SKM-1 (cell line): ENCODE measurements around the gene BCAP31.
"Not testable (repeated sequence)": the region's sequence is repeated elsewhere in the genome, so short reads cannot be mapped to it uniquely, and the experiment has no call there.

Experiments used
- DNase-seq: peaks from one replicate; lab custom pipeline; 2025; ENCODE audit not compliant: unreplicated experiment; lab: John Stamatoyannopoulos, UW

BCAP31 gene

DNA sequence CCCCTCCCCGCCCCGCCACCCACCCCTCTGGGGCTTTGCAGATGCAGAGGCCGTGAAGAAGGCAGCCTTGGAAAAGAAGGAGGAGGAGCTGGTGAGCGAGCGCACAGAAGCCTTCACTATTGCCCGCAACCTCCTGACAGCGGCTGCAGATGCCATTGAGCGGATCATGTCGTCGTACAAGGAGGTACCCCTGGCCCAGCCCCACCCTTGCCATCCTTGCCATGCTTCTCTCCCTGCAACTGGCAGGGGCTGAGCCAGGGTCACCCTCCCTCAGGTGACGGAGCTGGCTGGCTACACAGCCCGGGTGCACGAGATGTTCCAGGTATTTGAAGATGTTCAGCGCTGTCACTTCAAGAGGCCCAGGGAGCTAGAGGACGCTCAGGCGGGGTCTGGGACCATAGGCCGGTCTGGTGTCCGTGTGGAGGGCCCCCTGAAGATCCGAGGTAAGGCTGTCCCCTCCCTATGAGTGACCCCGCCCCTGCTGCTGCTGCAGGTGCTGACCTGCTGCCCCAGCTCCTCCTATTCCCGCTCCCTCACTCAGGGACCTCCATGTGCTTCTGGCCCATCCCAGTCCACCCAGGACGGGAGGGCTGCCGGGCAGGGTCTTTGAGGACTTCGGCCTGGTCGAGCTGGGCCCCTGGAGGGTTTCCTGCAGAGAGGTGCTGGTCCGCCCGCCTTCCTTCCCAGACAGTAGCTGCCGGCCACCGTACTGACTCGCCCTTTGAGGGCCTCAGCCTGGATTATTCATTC, 12.1 kb upstream of the BCAP31 start:
- DNase-seq, result no peak

DNA sequence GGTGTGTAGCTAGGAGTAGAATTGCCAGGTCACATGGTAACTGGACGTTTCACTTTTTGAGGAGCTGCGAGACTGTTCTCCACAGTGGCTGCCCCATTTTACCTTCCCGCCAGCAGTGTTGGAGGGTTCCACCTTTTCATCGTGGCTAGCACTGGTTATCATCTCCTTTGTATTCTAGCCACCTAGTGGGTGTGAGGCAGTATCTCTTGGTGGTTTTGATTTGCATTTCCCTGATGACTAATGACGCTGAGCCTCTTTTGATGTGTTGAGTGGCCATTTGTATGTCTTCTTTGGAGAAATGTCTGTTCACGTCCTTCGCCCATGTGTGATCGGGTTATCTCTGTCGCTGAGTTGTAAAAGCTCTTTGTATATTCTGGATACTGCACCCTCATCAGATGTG, 11.1 kb upstream of the BCAP31 start:
- DNase-seq, result no peak

DNA sequence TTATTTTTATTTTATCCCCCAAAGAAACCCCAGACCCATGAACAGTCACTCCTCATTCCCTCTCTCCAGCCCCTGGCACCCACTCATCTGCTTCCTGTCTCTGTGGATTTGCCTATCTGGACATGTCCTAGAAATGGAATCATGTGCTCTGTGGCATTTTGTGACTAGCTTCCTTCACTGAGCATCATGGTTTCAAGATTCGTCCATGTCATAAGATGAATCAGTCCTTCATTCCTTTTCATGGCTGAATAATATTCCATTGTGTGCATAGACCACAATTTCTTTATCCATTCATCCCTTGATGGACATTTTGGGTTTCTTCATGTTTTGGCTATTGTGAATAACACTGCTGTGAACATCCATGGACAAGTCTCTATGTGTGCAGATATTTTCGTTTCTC, 10.7 kb upstream of the BCAP31 start:
- DNase-seq, result no peak

DNA sequence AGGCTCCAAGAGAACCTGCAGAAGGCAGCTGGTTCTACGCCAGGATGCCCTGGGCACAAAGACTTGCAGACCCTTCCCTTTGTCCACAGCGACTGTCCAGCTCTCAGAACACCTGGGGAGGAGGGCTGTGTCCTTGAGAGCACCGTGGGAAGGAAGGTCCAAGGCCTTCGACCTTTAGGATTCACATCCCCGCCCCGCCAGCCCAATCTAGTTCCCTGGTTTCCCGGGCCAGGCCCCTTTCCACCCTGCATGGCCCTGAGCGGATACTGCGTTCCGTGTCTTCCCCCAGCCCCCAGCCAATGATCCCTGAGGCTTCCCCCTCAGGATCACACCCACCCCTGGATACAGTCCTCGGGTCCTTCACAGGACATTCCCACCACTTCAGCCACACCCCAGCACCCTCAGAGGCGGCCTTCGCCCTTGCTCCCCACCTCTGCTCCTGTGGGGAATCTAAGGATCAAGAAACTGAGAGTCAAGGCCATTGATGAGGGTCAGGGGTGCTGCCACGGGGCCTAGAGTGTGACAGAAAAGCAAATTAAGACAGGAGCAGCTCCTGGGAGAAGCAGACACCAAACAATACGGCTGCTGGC, 9.6 kb upstream of the BCAP31 start:
- no peak for DNase-seq

DNA sequence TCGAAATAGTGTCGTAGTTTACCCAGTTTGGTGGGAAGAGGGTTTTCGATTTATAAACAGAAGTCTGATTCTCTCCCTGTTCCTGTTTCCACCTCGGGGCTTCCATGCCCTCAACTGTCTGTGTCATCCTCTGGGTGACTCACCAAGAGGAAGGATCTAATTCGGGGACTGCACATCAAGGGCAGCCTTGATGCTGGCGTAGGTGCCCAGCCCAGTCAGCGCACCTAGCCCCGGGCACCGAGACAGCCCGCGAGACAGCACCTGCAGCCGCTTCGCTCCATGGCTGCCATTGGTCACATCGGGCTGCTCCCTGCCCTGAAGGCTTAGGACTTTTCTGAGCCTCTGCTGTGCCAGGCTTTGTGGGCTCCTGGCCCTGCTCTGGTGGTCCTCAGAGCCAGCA, 8.2 kb upstream of the BCAP31 start:
- DNase-seq, result no peak

DNA sequence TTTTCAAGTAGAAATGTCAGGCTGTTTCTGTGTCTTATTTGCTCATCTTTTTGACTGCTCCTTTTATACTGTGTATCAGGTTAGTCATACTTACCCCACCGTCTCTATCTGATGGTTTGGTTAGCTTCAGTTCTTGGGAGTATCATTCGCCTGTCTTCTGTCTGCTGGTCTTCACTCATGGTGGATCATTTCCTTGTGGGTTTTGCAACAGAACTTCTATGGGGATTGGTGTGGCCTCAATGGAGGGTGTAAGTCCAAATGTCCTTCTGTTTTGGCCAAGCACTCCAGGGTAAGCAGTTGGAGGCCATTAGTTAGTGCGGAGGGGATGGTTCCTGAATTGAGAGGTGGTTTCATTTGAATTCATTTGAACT, 7.6 kb upstream of the BCAP31 start:
- DNase-seq, result no peak

DNA sequence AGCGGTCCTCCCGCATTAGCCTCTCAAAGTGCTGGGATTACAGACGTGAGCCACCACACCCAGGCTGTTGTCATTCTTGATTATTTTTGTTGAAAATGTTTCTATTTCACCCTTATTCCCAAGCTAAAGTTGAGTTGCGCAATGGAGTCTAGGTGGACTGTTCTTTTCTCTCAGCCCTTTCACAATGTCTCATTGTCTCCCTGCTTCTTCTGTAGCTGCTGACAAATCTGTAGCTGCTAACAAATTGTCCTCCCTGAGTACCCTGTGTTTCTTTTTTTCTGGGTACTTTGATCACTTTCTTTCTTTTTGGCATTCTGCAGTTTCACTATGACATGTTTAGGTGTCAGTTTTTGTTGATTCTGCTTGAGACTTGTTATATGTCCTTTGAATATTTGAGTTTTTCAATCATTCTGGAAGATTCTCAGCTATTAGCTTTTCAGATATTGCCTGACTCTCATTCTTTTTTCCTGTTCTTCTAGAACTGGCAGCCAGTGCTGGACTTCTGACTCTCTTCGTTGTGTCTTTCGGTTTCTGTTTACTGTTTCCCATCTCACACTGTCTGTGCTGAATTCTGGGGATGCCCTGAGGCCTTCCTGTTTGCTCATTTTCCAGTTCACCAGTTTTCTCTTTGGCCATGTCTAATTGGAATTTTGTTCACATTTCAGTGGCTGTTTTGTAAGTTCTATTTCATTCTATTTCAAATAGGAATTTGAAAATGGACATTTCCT, 7.1 kb upstream of the BCAP31 start:
- DNase-seq, result no peak

DNA sequence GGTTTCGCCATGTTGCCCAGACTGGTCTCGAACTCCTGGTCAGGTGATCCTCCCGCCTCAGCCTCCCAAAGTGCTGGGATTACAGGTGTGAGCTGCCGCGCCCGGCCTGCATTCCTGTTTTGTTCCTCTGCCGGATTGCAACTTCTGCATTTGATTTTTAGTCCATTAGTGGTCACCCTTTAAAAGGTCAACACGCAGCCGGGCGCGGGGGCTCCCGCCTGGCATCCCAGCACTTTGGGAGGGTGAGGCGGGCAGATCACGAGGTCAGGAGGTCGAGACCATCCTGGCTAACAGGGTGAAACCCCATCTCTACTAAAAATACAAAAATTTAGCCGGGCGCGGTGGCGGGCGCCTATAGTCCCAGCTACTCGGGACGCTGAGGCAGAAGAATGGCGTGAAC, 5.9 kb upstream of the BCAP31 start:
- DNase-seq, result not testable (repeated sequence)

DNA sequence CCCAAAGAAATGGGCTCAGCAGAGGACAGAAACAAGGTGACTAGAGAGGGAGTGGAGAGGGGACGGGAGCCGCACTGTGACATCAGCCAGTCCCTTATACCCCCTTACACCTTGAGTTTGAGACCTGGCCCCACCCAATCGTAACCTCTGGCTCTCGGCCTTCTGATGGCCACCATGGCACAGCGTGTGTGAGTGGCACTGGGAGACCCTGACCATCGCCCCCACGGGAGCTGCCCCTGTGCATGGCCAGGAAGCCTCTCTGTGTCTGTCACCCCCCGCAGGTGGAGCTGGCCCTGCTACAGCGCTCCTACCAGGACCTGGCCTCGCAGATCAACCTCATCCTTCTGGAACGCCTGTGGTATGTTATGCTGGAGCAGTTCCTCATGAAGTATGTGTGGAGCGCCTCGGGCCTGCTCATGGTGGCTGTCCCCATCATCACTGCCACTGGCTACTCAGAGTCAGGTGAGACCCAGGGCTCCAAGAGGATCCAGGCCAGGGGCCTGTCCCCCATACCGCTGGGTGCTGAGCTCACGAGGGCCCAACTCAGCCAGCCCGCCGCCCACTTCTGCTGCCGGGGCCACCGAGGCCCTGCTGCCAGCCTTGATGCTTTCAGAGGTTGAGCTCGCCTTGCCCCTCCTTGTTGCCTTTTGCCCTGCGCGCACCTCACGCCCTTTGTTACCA, 4.9 kb upstream of the BCAP31 start:
- DNase-seq, result no peak

DNA sequence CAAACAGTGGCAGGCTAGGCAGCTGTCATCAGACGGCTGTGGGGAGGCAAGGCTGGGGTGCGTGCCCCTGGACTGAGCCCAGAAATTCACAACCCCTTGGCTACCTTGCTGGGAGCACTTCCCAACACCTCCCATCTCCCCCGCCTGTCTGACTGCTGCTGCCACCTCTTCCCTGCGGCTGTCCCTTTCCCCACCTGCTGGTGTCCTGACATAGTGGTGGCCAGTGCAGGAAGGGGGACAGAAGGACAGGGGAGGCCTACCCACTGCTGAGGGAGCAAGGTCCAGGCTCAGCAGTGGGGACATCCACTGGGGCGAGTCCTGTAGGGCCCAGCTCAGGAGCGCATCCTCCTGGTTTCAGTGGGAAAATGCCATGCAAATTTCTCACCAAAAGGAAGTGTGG, 3.9 kb upstream of the BCAP31 start:
- no peak for DNase-seq

DNA sequence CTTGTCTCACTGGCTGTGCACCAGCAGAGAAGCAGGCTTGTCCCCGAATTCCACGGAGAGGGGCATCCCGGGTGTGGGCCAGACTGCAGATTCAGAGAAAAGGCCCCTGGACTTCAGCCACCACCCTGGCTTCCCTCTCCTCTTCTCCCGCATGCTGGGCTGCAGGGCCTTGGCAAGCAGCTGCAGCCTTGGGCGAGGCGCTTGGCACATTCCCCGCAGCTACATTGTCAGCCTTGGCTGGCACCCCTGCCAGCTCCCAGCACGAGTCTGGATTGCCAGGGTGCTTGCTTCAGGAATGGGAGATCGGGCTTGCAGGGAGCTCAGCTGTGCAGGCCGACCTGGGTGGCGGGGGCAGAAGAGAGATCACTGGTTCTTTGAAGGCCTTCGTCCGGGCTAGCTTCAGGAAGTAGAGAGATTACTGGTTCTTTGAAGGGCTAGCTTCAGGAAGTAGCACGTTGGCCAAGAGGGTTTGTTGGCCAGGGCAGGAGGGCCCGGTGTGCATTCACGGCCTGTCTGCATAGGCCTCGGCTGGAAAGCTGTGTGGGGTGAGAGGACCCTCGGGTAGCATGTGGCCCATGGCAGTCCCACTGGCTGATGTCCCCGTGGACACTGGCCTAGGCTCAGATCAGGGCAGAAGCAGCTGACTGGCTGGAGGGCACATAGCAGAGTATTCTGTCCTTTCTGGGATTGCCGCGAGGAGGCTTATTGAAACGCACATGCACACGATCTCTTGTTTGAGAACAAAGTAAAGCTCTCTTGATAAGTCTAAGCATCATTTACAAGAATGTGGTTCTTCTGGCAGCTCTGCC, 3.1 kb upstream of the BCAP31 start:
- no peak for DNase-seq

DNA sequence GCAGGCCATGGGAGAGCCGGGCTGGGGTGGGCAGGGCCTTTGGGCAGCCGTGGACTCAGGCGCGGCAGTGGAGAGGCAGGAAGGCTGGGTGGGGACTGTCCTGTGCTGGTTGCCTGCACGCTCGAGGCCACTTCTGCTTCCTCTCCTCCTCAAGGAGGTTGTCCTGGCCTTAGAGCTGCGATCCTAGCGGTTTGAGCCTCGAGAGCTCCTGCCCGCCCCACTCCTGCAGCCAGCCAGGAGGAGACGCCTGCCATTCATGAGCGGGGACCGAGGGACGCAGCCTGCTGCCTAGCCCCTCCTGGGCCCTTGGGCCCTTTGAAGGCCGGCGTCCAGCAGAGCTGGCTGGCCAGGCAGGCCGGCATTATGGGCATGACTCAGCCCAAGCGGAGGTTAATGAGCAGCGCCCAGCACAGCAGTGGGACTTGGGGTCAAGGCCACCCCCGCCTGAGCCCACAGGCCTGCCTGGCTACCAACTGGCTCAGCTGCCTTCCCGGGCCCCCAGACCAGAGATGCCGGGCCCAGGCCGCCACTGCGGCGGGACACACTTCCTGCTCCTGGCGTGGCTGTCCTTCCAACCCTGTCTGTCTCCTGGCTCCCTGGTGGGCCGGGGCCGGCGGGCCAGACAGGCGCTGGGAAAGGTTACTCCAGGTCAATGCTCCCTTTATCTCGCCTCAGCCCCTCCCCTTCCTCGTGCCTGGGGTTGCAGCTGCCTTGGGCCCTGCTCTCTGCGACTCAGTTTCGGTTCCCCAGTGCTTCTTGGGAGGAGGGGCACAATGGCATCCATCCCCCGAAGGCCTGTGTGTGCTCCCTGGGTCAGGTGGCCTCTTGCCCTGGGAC, 2.3 kb upstream of the BCAP31 start:
- DNase-seq, result peak; percentile 34

DNA sequence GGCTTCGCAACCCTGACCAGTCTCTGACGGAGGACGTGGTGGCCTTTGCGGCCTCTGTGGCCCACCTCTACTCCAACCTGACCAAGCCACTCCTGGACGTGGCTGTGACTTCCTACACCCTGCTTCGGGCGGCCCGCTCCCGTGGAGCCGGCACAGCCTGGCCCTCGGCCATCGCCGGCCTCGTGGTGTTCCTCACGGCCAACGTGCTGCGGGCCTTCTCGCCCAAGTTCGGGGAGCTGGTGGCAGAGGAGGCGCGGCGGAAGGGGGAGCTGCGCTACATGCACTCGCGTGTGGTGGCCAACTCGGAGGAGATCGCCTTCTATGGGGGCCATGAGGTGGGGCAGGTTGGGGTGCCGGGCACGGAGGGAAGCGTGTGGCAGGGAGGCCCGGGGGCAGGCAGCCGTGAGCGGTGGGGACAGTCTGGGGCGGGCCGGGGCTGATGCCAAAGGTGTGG, 1.7 kb upstream of the BCAP31 start:
- DNase-seq, result no peak

DNA sequence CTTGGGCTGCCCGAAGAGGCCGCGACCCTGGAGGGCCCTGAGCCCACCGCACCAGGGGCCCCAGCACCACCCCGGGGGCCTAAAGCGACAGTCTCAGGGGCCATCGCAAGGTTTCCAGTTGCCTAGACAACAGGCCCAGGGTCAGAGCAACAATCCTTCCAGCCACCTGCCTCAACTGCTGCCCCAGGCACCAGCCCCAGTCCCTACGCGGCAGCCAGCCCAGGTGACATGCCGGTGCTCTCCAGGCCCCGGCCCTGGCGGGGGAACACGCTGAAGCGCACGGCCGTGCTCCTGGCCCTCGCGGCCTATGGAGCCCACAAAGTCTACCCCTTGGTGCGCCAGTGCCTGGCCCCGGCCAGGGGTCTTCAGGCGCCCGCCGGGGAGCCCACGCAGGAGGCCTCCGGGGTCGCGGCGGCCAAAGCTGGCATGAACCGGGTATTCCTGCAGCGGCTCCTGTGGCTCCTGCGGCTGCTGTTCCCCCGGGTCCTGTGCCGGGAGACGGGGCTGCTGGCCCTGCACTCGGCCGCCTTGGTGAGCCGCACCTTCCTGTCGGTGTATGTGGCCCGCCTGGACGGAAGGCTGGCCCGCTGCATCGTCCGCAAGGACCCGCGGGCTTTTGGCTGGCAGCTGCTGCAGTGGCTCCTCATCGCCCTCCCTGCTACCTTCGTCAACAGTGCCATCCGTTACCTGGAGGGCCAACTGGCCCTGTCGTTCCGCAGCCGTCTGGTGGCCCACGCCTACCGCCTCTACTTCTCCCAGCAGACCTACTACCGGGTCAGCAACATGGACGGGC, 1.0 kb upstream of the BCAP31 start:
- no peak for DNase-seq

DNA sequence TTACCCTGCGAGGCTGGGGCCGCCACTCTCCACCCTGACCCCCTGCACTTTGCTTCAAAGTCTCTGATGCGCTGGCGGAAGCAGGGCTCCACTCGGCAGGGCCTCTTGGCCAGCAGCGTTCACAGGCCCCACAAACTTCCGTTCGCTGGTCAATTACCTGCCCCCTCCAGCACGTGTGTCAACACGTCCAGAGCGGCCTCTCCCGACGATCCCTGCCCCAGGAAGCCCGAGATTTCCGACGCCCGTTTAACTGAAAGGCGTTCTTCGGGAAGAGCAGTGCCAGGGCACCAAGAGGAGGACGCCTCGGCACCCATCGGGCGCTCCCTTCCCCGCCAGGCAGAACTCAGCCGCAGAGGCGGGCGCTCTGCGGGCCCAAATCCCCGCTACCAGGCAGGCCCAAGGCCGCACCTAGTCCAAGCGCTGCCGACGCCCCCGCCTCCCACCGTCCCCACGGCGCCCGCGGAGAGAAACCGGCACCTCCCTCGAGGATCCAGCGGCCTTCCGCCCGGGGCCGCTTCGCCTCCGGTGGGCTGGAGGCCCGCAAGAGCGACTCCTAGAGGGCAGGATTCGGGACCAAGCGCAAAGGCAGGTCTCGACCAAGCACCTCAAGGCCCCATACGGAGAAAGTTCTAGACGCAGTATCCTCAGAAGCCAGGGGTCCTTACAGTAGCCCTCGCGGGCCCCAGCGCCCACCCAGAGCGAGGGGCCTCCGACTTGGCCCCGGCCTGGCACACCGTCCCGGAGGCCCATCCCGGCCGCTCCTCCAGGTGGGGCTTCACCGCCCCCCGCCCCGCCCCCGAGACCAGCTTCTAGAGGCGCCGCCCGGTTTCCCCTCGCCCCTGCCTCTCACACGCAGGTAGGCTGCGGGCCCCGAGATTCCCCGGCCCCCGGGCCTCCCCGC, 586 bp downstream of the BCAP31 start:
- peak; percentile 4 for DNase-seq

DNA sequence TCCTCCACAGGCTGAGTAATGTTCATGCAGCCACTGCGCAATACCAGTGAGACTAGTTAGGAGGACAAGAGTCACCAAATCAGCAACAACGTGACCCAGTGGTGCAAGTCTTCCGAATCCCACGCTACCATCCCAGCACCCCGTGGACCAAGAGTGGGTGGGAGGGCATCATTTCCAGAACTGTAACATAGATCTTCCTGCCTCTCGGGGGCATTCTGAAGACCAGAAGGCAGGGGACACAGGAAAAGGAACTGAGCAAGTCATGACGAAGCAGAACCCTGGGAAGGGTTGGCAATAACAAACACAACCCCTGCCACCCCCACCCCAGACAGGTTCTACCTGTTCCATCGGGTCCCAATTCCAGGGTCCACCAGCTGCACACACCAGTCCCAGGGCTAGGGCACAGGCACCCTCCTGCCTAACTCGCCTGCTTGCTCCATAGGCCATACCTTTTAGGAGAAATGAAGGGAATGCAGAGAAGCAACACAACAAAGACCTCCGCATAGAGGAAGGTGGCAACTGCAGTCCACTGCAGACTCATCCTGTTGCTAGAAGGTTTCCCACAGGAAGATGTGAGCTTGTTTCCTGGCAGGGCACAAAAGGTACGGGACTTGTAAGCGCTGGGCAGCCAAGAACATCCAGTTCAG, 1.4 kb downstream of the BCAP31 start:
- DNase-seq, result no peak

DNA sequence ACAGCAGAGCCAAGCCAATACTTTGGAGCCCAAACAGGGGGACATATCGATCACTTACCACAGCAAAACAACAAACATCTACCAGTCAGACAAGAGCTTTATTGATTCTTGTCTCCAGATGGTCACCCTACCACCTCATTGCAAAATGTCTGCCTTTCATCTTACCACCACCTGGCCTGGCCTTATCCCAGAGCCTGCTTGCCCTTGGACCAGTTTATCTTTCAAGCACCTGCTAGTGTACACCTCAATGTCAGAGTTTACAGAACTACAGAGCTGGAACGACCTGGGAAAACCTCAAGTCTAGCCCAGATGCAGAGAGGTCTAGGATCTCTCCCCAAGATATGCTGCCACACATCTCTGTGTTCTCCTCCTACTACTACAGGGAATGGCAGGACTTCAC, 4.5 kb downstream of the BCAP31 start:
- no peak for DNase-seq

DNA sequence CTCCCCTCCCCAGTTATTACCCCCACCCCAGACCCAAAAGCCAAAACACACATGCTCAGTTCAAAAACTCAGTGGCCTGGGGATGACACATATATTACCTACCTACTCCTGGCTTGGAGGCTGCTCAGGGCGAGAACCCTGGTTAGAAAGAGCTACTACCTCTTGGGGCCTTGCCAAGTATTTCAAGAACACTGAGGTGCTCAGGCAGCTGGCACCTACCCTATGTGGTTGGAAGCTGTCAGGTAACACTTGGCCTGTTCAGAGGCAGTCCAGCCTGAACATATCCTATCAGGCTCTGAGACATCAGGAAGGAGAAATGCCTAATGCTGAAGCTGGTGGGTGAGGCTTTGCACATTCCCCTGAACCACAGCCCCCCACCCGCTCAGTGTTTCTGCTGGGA, 4.9 kb downstream of the BCAP31 start:
- DNase-seq, result no peak
